Measurements from ENCODE around the gene KLF2.

Gene KLF2

GRCh38 chr19:16334411-16334810 lies 9.8 kb downstream of the KLF2 start:
- WGBS: 33% methylated on average over 1 of the region's 1 CpG
- no peaks in the 10 kb centered on the region for H3K9me3 ChIP-seq (ENCODE audit: control insufficient read depth, low read length)
- no peaks in the 10 kb centered on the region for H3K27me3 ChIP-seq (ENCODE audit: control insufficient read depth in 1 of 2, insufficient read depth in 1 of 2, low read length in 2 of 2)
- no peak overlapping the region for H2BK15ac ChIP-seq (ENCODE audit: low read depth, poor library complexity, severe bottlenecking)
- H3K14ac ChIP-seq (ENCODE audit: low read length in 2 of 2): no peak overlapping the region
- H3K18ac ChIP-seq (ENCODE audit: low read depth in 1 of 2, low read length in 2 of 2): no peak overlapping the region
- peak; percentile 45 for DNase-seq
- H2AK5ac ChIP-seq (ENCODE audit: low read length, severe bottlenecking): no peak overlapping the region
- H4K8ac ChIP-seq (ENCODE audit: low read length): no peak overlapping the region
- no peak overlapping the region for H2BK12ac ChIP-seq (ENCODE audit: low read length in 2 of 2)
- no peak overlapping the region for H2BK5ac ChIP-seq (ENCODE audit: low read depth, low read length, poor library complexity, severe bottlenecking)
- H3K4me1 ChIP-seq (ENCODE audit: control insufficient read depth, insufficient read depth, low read depth, low read length): peaks cover 33% of the 10 kb centered on the region
- no peak overlapping the region for H4K91ac ChIP-seq (ENCODE audit: low read length)
- no peak overlapping the region for H3K23ac ChIP-seq (ENCODE audit: low read length in 2 of 2)
- no peak overlapping the region for H3K4me3 ChIP-seq (ENCODE audit: insufficient read depth in 1 of 2, low read depth in 1 of 2, low read length in 2 of 2)
- no peak overlapping the region for H3K4me2 ChIP-seq (ENCODE audit: low read length, poor library complexity, severe bottlenecking)
- no peak overlapping the region for H3K4ac ChIP-seq (ENCODE audit: low read depth in 1 of 2, low read length in 2 of 2)
- H2AFZ ChIP-seq (ENCODE audit: low read depth, low read length): no peak overlapping the region
- no peak overlapping the region for H2BK120ac ChIP-seq (ENCODE audit: low read depth, low read length)
- no peak overlapping the region for H3K9ac ChIP-seq (ENCODE audit: low read length)
- H3K79me1 ChIP-seq (replicated peaks; ENCODE audit: low read length, poor library complexity, severe bottlenecking): no peaks in the 10 kb centered on the region
- H3K27ac ChIP-seq (ENCODE audit: low read length, poor library complexity, severe bottlenecking): no peak overlapping the region
- no peaks in the 10 kb centered on the region for H3K36me3 ChIP-seq (ENCODE audit: control insufficient read depth in 1 of 2, insufficient read depth in 2 of 2, low read depth in 1 of 2, low read length in 2 of 2)

GRCh38 chr19:16335226-16335625 lies 10.6 kb downstream of the KLF2 start:
- no peak overlapping the region for H3K23ac ChIP-seq (ENCODE audit: low read length in 2 of 2)
- no peak overlapping the region for H3K14ac ChIP-seq (ENCODE audit: low read length in 2 of 2)
- H2AK5ac ChIP-seq (ENCODE audit: low read length, severe bottlenecking): no peak overlapping the region
- H2BK120ac ChIP-seq (ENCODE audit: low read depth, low read length): no peak overlapping the region
- H2BK15ac ChIP-seq (ENCODE audit: low read depth, poor library complexity, severe bottlenecking): peak overlapping the region; percentile 62
- no peak overlapping the region for H3K4me3 ChIP-seq (ENCODE audit: insufficient read depth in 1 of 2, low read depth in 1 of 2, low read length in 2 of 2)
- H2BK5ac ChIP-seq (ENCODE audit: low read depth, low read length, poor library complexity, severe bottlenecking): no peak overlapping the region
- H2AFZ ChIP-seq (ENCODE audit: low read depth, low read length): no peak overlapping the region
- no peaks in the 10 kb centered on the region for H3K79me1 ChIP-seq (replicated peaks; ENCODE audit: low read length, poor library complexity, severe bottlenecking)
- no peaks in the 10 kb centered on the region for H3K9me3 ChIP-seq (ENCODE audit: control insufficient read depth, low read length)
- peaks cover 34% of the 10 kb centered on the region for H3K4me1 ChIP-seq (ENCODE audit: control insufficient read depth, insufficient read depth, low read depth, low read length)
- H3K9ac ChIP-seq (ENCODE audit: low read length): no peak overlapping the region
- H3K4ac ChIP-seq (ENCODE audit: low read depth in 1 of 2, low read length in 2 of 2): no peak overlapping the region
- no peaks in the 10 kb centered on the region for H3K36me3 ChIP-seq (ENCODE audit: control insufficient read depth in 1 of 2, insufficient read depth in 2 of 2, low read depth in 1 of 2, low read length in 2 of 2)
- no peak overlapping the region for H3K18ac ChIP-seq (ENCODE audit: low read depth in 1 of 2, low read length in 2 of 2)
- no peak overlapping the region for H4K91ac ChIP-seq (ENCODE audit: low read length)
- 92% methylated on average over 17 of the region's 20 CpGs for WGBS
- no peak for DNase-seq
- H3K27ac ChIP-seq (ENCODE audit: low read length, poor library complexity, severe bottlenecking): no peak overlapping the region
- no peak overlapping the region for H2BK12ac ChIP-seq (ENCODE audit: low read length in 2 of 2)
- H3K4me2 ChIP-seq (ENCODE audit: low read length, poor library complexity, severe bottlenecking): no peak overlapping the region
- no peak overlapping the region for H4K8ac ChIP-seq (ENCODE audit: low read length)
- H3K27me3 ChIP-seq (ENCODE audit: control insufficient read depth in 1 of 2, insufficient read depth in 1 of 2, low read length in 2 of 2): no peaks in the 10 kb centered on the region

GRCh38 chr19:16336571-16336970 lies 11.9 kb downstream of the KLF2 start:
- no peak overlapping the region for H3K23ac ChIP-seq (ENCODE audit: low read length in 2 of 2)
- no peak overlapping the region for H4K8ac ChIP-seq (ENCODE audit: low read length)
- H3K4me1 ChIP-seq (ENCODE audit: control insufficient read depth, insufficient read depth, low read depth, low read length): peaks cover 30% of the 10 kb centered on the region
- no peak overlapping the region for H2BK12ac ChIP-seq (ENCODE audit: low read length in 2 of 2)
- H3K14ac ChIP-seq (ENCODE audit: low read length in 2 of 2): no peak overlapping the region
- no peaks in the 10 kb centered on the region for H3K36me3 ChIP-seq (ENCODE audit: control insufficient read depth in 1 of 2, insufficient read depth in 2 of 2, low read depth in 1 of 2, low read length in 2 of 2)
- no peak overlapping the region for H3K4me3 ChIP-seq (ENCODE audit: insufficient read depth in 1 of 2, low read depth in 1 of 2, low read length in 2 of 2)
- H3K9me3 ChIP-seq (ENCODE audit: control insufficient read depth, low read length): no peaks in the 10 kb centered on the region
- DNase-seq: no peak
- H2BK15ac ChIP-seq (ENCODE audit: low read depth, poor library complexity, severe bottlenecking): no peak overlapping the region
- no peaks in the 10 kb centered on the region for H3K27me3 ChIP-seq (ENCODE audit: control insufficient read depth in 1 of 2, insufficient read depth in 1 of 2, low read length in 2 of 2)
- H3K4ac ChIP-seq (ENCODE audit: low read depth in 1 of 2, low read length in 2 of 2): no peak overlapping the region
- WGBS: 96% methylated on average over 4 of the region's 4 CpGs
- no peak overlapping the region for H4K91ac ChIP-seq (ENCODE audit: low read length)
- H2BK120ac ChIP-seq (ENCODE audit: low read depth, low read length): no peak overlapping the region
- no peak overlapping the region for H2AK5ac ChIP-seq (ENCODE audit: low read length, severe bottlenecking)
- no peak overlapping the region for H3K4me2 ChIP-seq (ENCODE audit: low read length, poor library complexity, severe bottlenecking)
- no peaks in the 10 kb centered on the region for H3K79me1 ChIP-seq (replicated peaks; ENCODE audit: low read length, poor library complexity, severe bottlenecking)
- no peak overlapping the region for H3K9ac ChIP-seq (ENCODE audit: low read length)
- H2AFZ ChIP-seq (ENCODE audit: low read depth, low read length): no peak overlapping the region
- H3K27ac ChIP-seq (ENCODE audit: low read length, poor library complexity, severe bottlenecking): no peak overlapping the region
- H3K18ac ChIP-seq (ENCODE audit: low read depth in 1 of 2, low read length in 2 of 2): no peak overlapping the region
- no peak overlapping the region for H2BK5ac ChIP-seq (ENCODE audit: low read depth, low read length, poor library complexity, severe bottlenecking)

- no peak overlapping the region for H3K4me2 ChIP-seq (ENCODE audit: low read length, poor library complexity, severe bottlenecking)
- H2BK120ac ChIP-seq (ENCODE audit: low read depth, low read length): no peak overlapping the region
- peak overlapping the region; percentile 29 for H4K91ac ChIP-seq (ENCODE audit: low read length)
- H3K27me3 ChIP-seq (ENCODE audit: control insufficient read depth in 1 of 2, insufficient read depth in 1 of 2, low read length in 2 of 2): no peaks in the 10 kb centered on the region
- H4K8ac ChIP-seq (ENCODE audit: low read length): peak overlapping the region; percentile 67
- no peak overlapping the region for H3K4me3 ChIP-seq (ENCODE audit: insufficient read depth in 1 of 2, low read depth in 1 of 2, low read length in 2 of 2)
- H3K9me3 ChIP-seq (ENCODE audit: control insufficient read depth, low read length): no peaks in the 10 kb centered on the region
- peak overlapping the region; percentile 19 to 67 for H3K18ac ChIP-seq (ENCODE audit: low read depth in 1 of 2, low read length in 2 of 2)
- peak overlapping the region; percentile 41 to 53 for H3K4ac ChIP-seq (ENCODE audit: low read depth in 1 of 2, low read length in 2 of 2)
- H2BK5ac ChIP-seq (ENCODE audit: low read depth, low read length, poor library complexity, severe bottlenecking): no peak overlapping the region
- H3K14ac ChIP-seq (ENCODE audit: low read length in 2 of 2): peak overlapping the region in 1 of 2 experiments; percentile 72
- H3K27ac ChIP-seq (ENCODE audit: low read length, poor library complexity, severe bottlenecking): peak overlapping the region; percentile 88
- no peak overlapping the region for H2AFZ ChIP-seq (ENCODE audit: low read depth, low read length)
- H2BK12ac ChIP-seq (ENCODE audit: low read length in 2 of 2): peak overlapping the region; percentile 33 to 67
- no peak overlapping the region for H3K9ac ChIP-seq (ENCODE audit: low read length)
- H3K4me1 ChIP-seq (ENCODE audit: control insufficient read depth, insufficient read depth, low read depth, low read length): peaks cover 34% of the 10 kb centered on the region
- H3K36me3 ChIP-seq (ENCODE audit: control insufficient read depth in 1 of 2, insufficient read depth in 2 of 2, low read depth in 1 of 2, low read length in 2 of 2): no peaks in the 10 kb centered on the region
- no peak overlapping the region for H3K23ac ChIP-seq (ENCODE audit: low read length in 2 of 2)
- 85% methylated on average over 12 of the region's 13 CpGs for WGBS
- no peak overlapping the region for H2BK15ac ChIP-seq (ENCODE audit: low read depth, poor library complexity, severe bottlenecking)
- DNase-seq: peak; percentile 23
- no peaks in the 10 kb centered on the region for H3K79me1 ChIP-seq (replicated peaks; ENCODE audit: low read length, poor library complexity, severe bottlenecking)
- peak overlapping the region; percentile 14 for H2AK5ac ChIP-seq (ENCODE audit: low read length, severe bottlenecking)
Measured at GRCh38 chr19:16337809-16338469, 13.3 kb downstream of the KLF2 start.
